PC-3 (cell line): Measurements from ENCODE around the gene F2RL1. TPM values are rescaled to one million over a fixed set of nuclear protein-coding genes. Genes with fewer than 3 reads are reported as not detected.
A peak's percentile ranks its signal among the peaks of the same experiment; 100 is the strongest.

ENCODE experiments used
- ATAC-seq: fragments of 200-7000 bp; cut with Tn5 transposase; 2 replicates; pipeline ENCODE4 v1.9.1; 2020; ENCODE audit warnings: mild to moderate bottlenecking, moderate library complexity
- BruUV-seq: library from RNA; stranded (reverse); fragments of 400-500 nt; replicated peaks from 2 replicates; lab custom pipeline; 2021; lab: Mats Ljungman, UMichigan
- CTCF ChIA-PET: fragments of 300-600 bp; sonication (Branson Sonifier 250); formaldehyde crosslinking; loops from one replicate; lab custom pipeline; 2022; ENCODE audit warnings: antibody characterized with exemption; lab: Charles Lee
- POLR2A ChIA-PET: fragments of 300-600 bp; sonication (Branson Sonifier 250); formaldehyde crosslinking; loops from one replicate; lab custom pipeline; 2022; ENCODE audit warnings: antibody characterized with exemption; ENCODE audit not compliant: unreplicated experiment; lab: Charles Lee
- DNase-seq: peaks from one replicate; pipeline ENCODE4 v3.0.0-alpha.2; 2015
- H2AFZ ChIP-seq: fragments of 300-600 bp; sonication (generic); 2 replicates; pipeline ENCODE4 v1.6.0; 2016; ENCODE audit warnings: antibody characterized with exemption, low read length
- H3F3A ChIP-seq: fragments of 300-600 bp; sonication (generic); one replicate; pipeline ENCODE4 v1.6.0; 2017; ENCODE audit warnings: antibody characterized with exemption, low read length, control low read depth, mild to moderate bottlenecking; ENCODE audit not compliant: unreplicated experiment
- H3K27ac ChIP-seq: fragments of 300-600 bp; sonication (generic); 2 replicates; pipeline ENCODE4 v1.5.1; 2016; ENCODE audit warnings: mild to moderate bottlenecking, low read length
- H3K27me3 ChIP-seq: fragments of 300-600 bp; sonication (generic); 2 replicates; pipeline ENCODE4 v1.6.1; 2016; ENCODE audit warnings: low read length, mixed read lengths
- H3K36me3 ChIP-seq: fragments of 300-600 bp; sonication (generic); 2 replicates; pipeline ENCODE4 v1.6.1; 2016; ENCODE audit warnings: low read depth, mixed run types, low read length, mixed read lengths
- H3K4me1 ChIP-seq: fragments of 300-600 bp; sonication (generic); 2 replicates; pipeline ENCODE4 v1.5.1; 2016; ENCODE audit warnings: low read length; ENCODE audit not compliant: insufficient read depth
- H3K4me2 ChIP-seq: fragments of 300-600 bp; sonication (generic); 2 replicates; pipeline ENCODE4 v1.6.0; 2016; ENCODE audit warnings: low read length
- H3K4me3 ChIP-seq: fragments of 300-600 bp; sonication (generic); 2 replicates; pipeline ENCODE4 v1.5.1; 2016; ENCODE audit warnings: mild to moderate bottlenecking, low read length, mixed read lengths
- H3K79me2 ChIP-seq: fragments of 300-600 bp; sonication (generic); 2 replicates; pipeline ENCODE4 v1.6.1; 2017; ENCODE audit warnings: low read length, mixed read lengths
- H3K9ac ChIP-seq: fragments of 300-600 bp; sonication (generic); 2 replicates; pipeline ENCODE4 v1.6.0; 2016; ENCODE audit warnings: mild to moderate bottlenecking, low read length
- H3K9me2 ChIP-seq: fragments of 300-600 bp; sonication (generic); replicated peaks from 2 replicates; pipeline ENCODE4 v1.6.1; 2016; ENCODE audit warnings: mixed run types, low read length, mixed read lengths
- H3K9me3 ChIP-seq: fragments of 300-600 bp; sonication (generic); 2 replicates; pipeline ENCODE4 v1.6.1; 2016; ENCODE audit warnings: low read length, mixed read lengths
- H4K20me1 ChIP-seq: fragments of 300-600 bp; sonication (generic); 2 replicates; pipeline ENCODE4 v1.6.1; 2016; ENCODE audit warnings: low read length, mixed read lengths
- EZH2 ChIP-seq: fragments of 300-600 bp; sonication (generic); IDR thresholded peaks from one replicate; pipeline ENCODE4 v1.6.1; 2017; ENCODE audit warnings: antibody characterized with exemption, mild to moderate bottlenecking, low read length; ENCODE audit not compliant: unreplicated experiment
- EZH2phosphoT487 ChIP-seq: fragments of 300-600 bp; sonication (generic); IDR thresholded peaks from 2 replicates; pipeline ENCODE4 v1.6.1; 2018; ENCODE audit warnings: mild to moderate bottlenecking, antibody characterized with exemption, low read length, borderline replicate concordance
- intact Hi-C: fragments of 100-400 bp; cut with micrococcal nuclease; formaldehyde crosslinking; loops from 2 replicates; pipeline ENCODE4 v1.9.0; 2023
- total RNA-seq: library from RNA; depleted of rRNA; stranded (reverse); fragments of >200 nt; gene quantifications from 2 replicates; pipeline ENCODE4 v1.2.3, GENCODE V29; 2014
- TF ChIP-seq, protein P1 (sequence below): fragments of 300-600 bp; sonication (generic); conservative IDR thresholded peaks from 2 replicates; pipeline ENCODE4 v1.5.1; 2017; ENCODE audit warnings: antibody characterized with exemption, low read depth, mild to moderate bottlenecking, low read length

F2RL1 gene
- total RNA-seq, 1 experiment from 2014 or later, result 167 TPM

DNA sequence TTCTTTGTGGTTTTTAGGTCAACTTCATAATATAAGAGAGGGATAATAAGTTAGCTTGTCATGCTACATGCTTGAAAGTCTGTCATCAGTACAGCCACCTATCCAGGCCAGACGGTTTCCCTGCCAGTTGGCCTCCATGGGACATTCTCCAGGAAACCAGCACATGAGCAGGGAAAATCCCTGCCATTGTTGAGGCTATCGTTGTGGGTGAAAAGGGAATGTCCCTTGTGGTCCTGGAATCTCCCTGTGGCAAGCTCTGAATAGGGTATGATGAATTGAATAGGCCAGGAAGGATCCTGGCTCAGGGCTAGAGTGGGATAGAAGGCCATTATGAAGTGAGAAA is 12.3 kb downstream of the F2RL1 start:
- Histone ChIP-seq H3K27me3 (no peaks in the 10 kb centered on the region), H3K9me3 (no peaks in the 10 kb centered on the region), H3K36me3 (peaks cover 42% of the 10 kb centered on the region), H3K4me2 (no peak overlapping the region), H3K9ac (no peak overlapping the region), H2AFZ (no peak overlapping the region), H3K4me1 (peaks cover 3% of the 10 kb centered on the region), H4K20me1 (peaks cover 63% of the 10 kb centered on the region), H3K79me2 (peaks cover 89% of the 10 kb centered on the region), H3K9me2 (no peaks in the 10 kb centered on the region), H3K4me3 (no peak overlapping the region), H3K27ac (no peak overlapping the region), H3F3A (peaks cover 3% of the 10 kb centered on the region)
- POLR2A ChIA-PET, result no interaction called here
- peak; percentile 30 for DNase-seq
- TF ChIP-seq EZH2phosphoT487, result no peak
- no peak for TF ChIP-seq EZH2
- TF ChIP-seq, protein P1, sequence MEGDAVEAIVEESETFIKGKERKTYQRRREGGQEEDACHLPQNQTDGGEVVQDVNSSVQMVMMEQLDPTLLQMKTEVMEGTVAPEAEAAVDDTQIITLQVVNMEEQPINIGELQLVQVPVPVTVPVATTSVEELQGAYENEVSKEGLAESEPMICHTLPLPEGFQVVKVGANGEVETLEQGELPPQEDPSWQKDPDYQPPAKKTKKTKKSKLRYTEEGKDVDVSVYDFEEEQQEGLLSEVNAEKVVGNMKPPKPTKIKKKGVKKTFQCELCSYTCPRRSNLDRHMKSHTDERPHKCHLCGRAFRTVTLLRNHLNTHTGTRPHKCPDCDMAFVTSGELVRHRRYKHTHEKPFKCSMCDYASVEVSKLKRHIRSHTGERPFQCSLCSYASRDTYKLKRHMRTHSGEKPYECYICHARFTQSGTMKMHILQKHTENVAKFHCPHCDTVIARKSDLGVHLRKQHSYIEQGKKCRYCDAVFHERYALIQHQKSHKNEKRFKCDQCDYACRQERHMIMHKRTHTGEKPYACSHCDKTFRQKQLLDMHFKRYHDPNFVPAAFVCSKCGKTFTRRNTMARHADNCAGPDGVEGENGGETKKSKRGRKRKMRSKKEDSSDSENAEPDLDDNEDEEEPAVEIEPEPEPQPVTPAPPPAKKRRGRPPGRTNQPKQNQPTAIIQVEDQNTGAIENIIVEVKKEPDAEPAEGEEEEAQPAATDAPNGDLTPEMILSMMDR, result no peak
- CTCF ChIA-PET, result no interaction called here
- intact Hi-C loops, result no loop called here
- ATAC-seq, result no peak
- BruUV-seq, result no TSS peak

GRCh38 chr5:76836181-76836580 is 17.4 kb downstream of the F2RL1 start:
- no peak for TF ChIP-seq EZH2
- TF ChIP-seq, protein P1, result peak; percentile 29; the same call in 1 of the 2 replicates
- no peak for TF ChIP-seq EZH2phosphoT487
- no peak overlapping the region for H3K4me3 ChIP-seq
- 0 out of 2 replicates have a peak overlapping the region, but pooled peaks have one; percentile 29 for H3K27ac ChIP-seq
- POLR2A ChIA-PET, result no interaction called here
- H4K20me1 ChIP-seq, result peaks cover 29% of the 10 kb centered on the region
- peaks cover 41% of the 10 kb centered on the region for H3K79me2 ChIP-seq
- no peak overlapping the region for H3K4me2 ChIP-seq
- ATAC-seq (no peak), DNase-seq (peak; percentile 29)
- peaks cover 30% of the 10 kb centered on the region for H3K4me1 ChIP-seq
- H2AFZ ChIP-seq, result no peak overlapping the region
- peaks cover 3% of the 10 kb centered on the region for H3F3A ChIP-seq
- H3K27me3 ChIP-seq, result no peaks in the 10 kb centered on the region
- H3K9me3 ChIP-seq, result no peaks in the 10 kb centered on the region
- no peaks in the 10 kb centered on the region for H3K9me2 ChIP-seq
- intact Hi-C loops, result no loop called here
- peaks cover 30% of the 10 kb centered on the region for H3K36me3 ChIP-seq
- no peak overlapping the region for H3K9ac ChIP-seq
- BruUV-seq, result no TSS peak
- CTCF ChIA-PET, result no interaction called here

DNA sequence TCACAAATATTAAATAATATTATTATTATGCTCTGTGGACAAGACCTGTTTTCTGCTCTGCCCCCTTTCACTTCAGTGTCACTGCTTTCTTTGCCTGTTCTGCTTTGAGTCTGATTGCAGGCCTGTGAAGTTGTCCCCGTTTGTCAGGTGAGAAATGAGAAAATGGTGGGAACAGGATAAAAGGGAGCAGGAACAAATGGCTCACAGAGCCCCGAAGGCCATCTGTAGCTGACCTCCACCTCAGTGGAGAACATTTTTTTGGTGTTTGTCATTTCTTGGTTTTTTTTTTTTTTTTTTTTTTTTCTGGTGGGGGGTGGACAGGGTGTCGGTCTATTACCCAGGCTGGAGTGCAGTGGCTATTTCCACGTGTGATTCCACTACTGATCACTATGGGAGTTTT is 17.8 kb downstream of the F2RL1 start:
- Histone ChIP-seq H3K9ac (no peak overlapping the region), H3K4me3 (no peak overlapping the region), H3K9me3 (no peaks in the 10 kb centered on the region), H3K4me2 (no peak overlapping the region), H3K36me3 (peaks cover 30% of the 10 kb centered on the region), H3K79me2 (peaks cover 37% of the 10 kb centered on the region), H3K27ac (peak overlapping the region; percentile 29; the same call in 1 of the 2 replicates), H3F3A (peaks cover 3% of the 10 kb centered on the region), H3K27me3 (no peaks in the 10 kb centered on the region), H2AFZ (no peak overlapping the region), H3K9me2 (no peaks in the 10 kb centered on the region), H3K4me1 (peaks cover 30% of the 10 kb centered on the region), H4K20me1 (peaks cover 26% of the 10 kb centered on the region)
- CTCF ChIA-PET, result interaction anchor here (0.6 kb wide), 1 partner anchor 46 kb away, joined by 3 read pairs; no protein-coding TSS in a partner anchor
- TF ChIP-seq, protein P1, result no peak
- TF ChIP-seq EZH2phosphoT487, result no peak
- no peak for TF ChIP-seq EZH2
- ATAC-seq (no peak), DNase-seq (no peak)
- POLR2A ChIA-PET, result no interaction called here
- intact Hi-C loops, result no loop called here
- no TSS peak for BruUV-seq
